Common myeloid progenitor, CD34-positive (primary cell): ENCODE data around the gene TSTD2.
A peak's percentile ranks its signal among the peaks of the same experiment; 100 is the strongest.
"Not testable (repeated sequence)": the region's sequence is repeated elsewhere in the genome, so short reads cannot be mapped to it uniquely, and the experiment has no call there.

Source experiments
- CTCF ChIA-PET: fragments of 350-600 bp; sonication (Branson Sonifier 250); formaldehyde crosslinking; loops from one replicate; lab custom pipeline; 2021; ENCODE audit warnings: antibody characterized with exemption; lab: Charles Lee
- POLR2A ChIA-PET: fragments of 350-600 bp; sonication (Branson Sonifier 250); formaldehyde crosslinking; loops from one replicate; lab custom pipeline; 2021; ENCODE audit warnings: antibody characterized with exemption; lab: Charles Lee
- DNase-seq, 3 donors: peaks; one replicate each; pipeline versions ENCODE4 v3.0.0 to v3.0.0-alpha.2; 2013
- H3K27ac ChIP-seq, 2 experiments: 1 replicate in 1 of 2; 2 replicates in 1 of 2; pipeline ENCODE4 v1.7.0; 2013; ENCODE audit warnings: inconsistent platforms in 2 of 2, low read length in 2 of 2, mild to moderate bottlenecking in 2 of 2, low read depth in 1 of 2, moderate library complexity in 1 of 2; ENCODE audit not compliant: severe bottlenecking in 2 of 2, insufficient read depth in 1 of 2, poor library complexity in 1 of 2
- H3K27me3 ChIP-seq, 5 experiments: replicated peaks in 2 of 5; 1 replicate in 3 of 5; 2 replicates in 2 of 5; pipeline versions ENCODE4 v1.6.1 to v1.7.0; 2013; ENCODE audit warnings: low read length in 4 of 5, mild to moderate bottlenecking in 2 of 5, moderate library complexity in 2 of 5, inconsistent platforms in 1 of 5; ENCODE audit not compliant: insufficient read depth in 5 of 5, control insufficient read depth in 4 of 5
- H3K36me3 ChIP-seq, 4 experiments: 1 replicate in 2 of 4; 2 replicates in 2 of 4; pipeline versions ENCODE4 v1.6.1 to v1.7.0; 2013; ENCODE audit warnings: low read length in 3 of 4, control low read depth in 1 of 4, mild to moderate bottlenecking in 1 of 4; ENCODE audit not compliant: control insufficient read depth in 4 of 4, insufficient read depth in 4 of 4
- H3K4me1 ChIP-seq, 4 experiments: 1 replicate in 3 of 4; 2 replicates in 1 of 4; pipeline versions ENCODE4 v1.6.1 to v1.7.1; 2013; ENCODE audit warnings: low read length in 3 of 4, mild to moderate bottlenecking in 3 of 4, control low read depth in 1 of 4, inconsistent platforms in 1 of 4, moderate library complexity in 1 of 4; ENCODE audit not compliant: control insufficient read depth in 4 of 4, insufficient read depth in 4 of 4; ENCODE audit errors: control extremely low read depth in 1 of 4
- H3K4me3 ChIP-seq, 7 experiments: 1 replicate in 4 of 7; 2 replicates in 3 of 7; pipeline versions ENCODE4 v1.5.1 to v1.7.0; 2013; ENCODE audit warnings: mild to moderate bottlenecking in 7 of 7, low read length in 6 of 7, moderate library complexity in 6 of 7, inconsistent platforms in 2 of 7, low read depth in 2 of 7, control low read depth in 1 of 7; ENCODE audit not compliant: insufficient read depth in 4 of 7, control insufficient read depth in 1 of 7; ENCODE audit errors: extremely low read depth in 1 of 7
- H3K9me3 ChIP-seq, 5 experiments: 1 replicate in 4 of 5; 2 replicates in 1 of 5; pipeline versions ENCODE4 v1.6.1 to v1.7.1; 2013; ENCODE audit warnings: low read length in 4 of 5, mild to moderate bottlenecking in 2 of 5, inconsistent platforms in 1 of 5, low read depth in 1 of 5, moderate library complexity in 1 of 5; ENCODE audit not compliant: control insufficient read depth in 4 of 5, insufficient read depth in 2 of 5; ENCODE audit errors: control extremely low read depth in 1 of 5
- WGBS: methylation state at CpG from one replicate; pipeline ENCODE4 v1.1.5; 2013; ENCODE audit not compliant: insufficient coverage; 5-methylcytosine and 5-hydroxymethylcytosine counted together

The TSTD2 gene

GRCh38 chr9:97596906-97597305, 36.3 kb downstream of the TSTD2 start:
- Histone ChIP-seq H3K9me3 (no peaks in the 10 kb centered on the region), H3K27me3 (no peaks in the 10 kb centered on the region), H3K4me1 (peaks cover 0 to 10% (median 5%) of the 10 kb centered on the region in 4 experiments), H3K27ac (no peak overlapping the region), H3K36me3 (peaks cover 3 to 22% (median 20%) of the 10 kb centered on the region in 4 experiments), H3K4me3 (no peak overlapping the region)
- CTCF ChIA-PET, result interaction anchor here (1.8 to 29.1 kb wide), 5 partner anchors 13 to 136 kb away, joined by 5 to 637 read pairs (median 31); partner anchors contain the start of gene TMOD1
- POLR2A ChIA-PET, result no interaction called here
- 96% methylated on average over 3 of the region's 4 CpGs for WGBS
- DNase-seq, result no peak

GRCh38 chr9:97594381-97594921, 38.7 kb downstream of the TSTD2 start:
- H3K27me3 ChIP-seq, result no peaks in the 10 kb centered on the region
- H3K4me3 ChIP-seq, result no peak overlapping the region
- H3K9me3 ChIP-seq, result no peaks in the 10 kb centered on the region
- POLR2A ChIA-PET, result no interaction called here
- H3K36me3 ChIP-seq, result peaks cover 0 to 5% (median 2%) of the 10 kb centered on the region in 4 experiments
- DNase-seq, result no peak
- H3K27ac ChIP-seq, result no peak overlapping the region
- peaks cover 0 to 11% (median 5%) of the 10 kb centered on the region in 4 experiments for H3K4me1 ChIP-seq
- CTCF ChIA-PET, result interaction anchor here (0.6 to 29.1 kb wide), 3 partner anchors 61 to 133 kb away, joined by 3 to 637 read pairs (median 3); no protein-coding TSS in a partner anchor
- WGBS, result 90% methylated on average over 10 of the region's 11 CpGs

GRCh38 chr9:97593960-97594359, 39.2 kb downstream of the TSTD2 start:
- WGBS, result 85% methylated on average over 3 of the region's 4 CpGs
- ChIA-PET POLR2A (no interaction called here), CTCF (interaction anchor here (0.6 to 29.1 kb wide), 3 partner anchors 61 to 133 kb away, joined by 3 to 637 read pairs (median 3); no protein-coding TSS in a partner anchor)
- DNase-seq, result no peak
- Histone ChIP-seq H3K4me1 (peaks cover 0 to 11% (median 5%) of the 10 kb centered on the region in 4 experiments), H3K9me3 (no peaks in the 10 kb centered on the region), H3K36me3 (no peaks in the 10 kb centered on the region), H3K27me3 (no peaks in the 10 kb centered on the region), H3K4me3 (no peak overlapping the region), H3K27ac (no peak overlapping the region)

GRCh38 chr9:97592126-97592525, 41.0 kb downstream of the TSTD2 start:
- Histone ChIP-seq H3K4me3 (no peak overlapping the region), H3K36me3 (no peaks in the 10 kb centered on the region), H3K27ac (no peak overlapping the region), H3K4me1 (peaks cover 0 to 7% (median 2%) of the 10 kb centered on the region in 4 experiments), H3K9me3 (no peaks in the 10 kb centered on the region), H3K27me3 (no peaks in the 10 kb centered on the region)
- no CpG with 5 or more reads among the region's 1 CpG for WGBS
- DNase-seq, result peak in 1 of 3 donors; percentile 12
- CTCF ChIA-PET, result interaction anchor here (29.1 kb wide), 1 partner anchor 121 kb away, joined by 637 read pairs; no protein-coding TSS in a partner anchor
- POLR2A ChIA-PET, result no interaction called here

GRCh38 chr9:97591535-97591934, 41.6 kb downstream of the TSTD2 start:
- Histone ChIP-seq H3K27ac (no peak overlapping the region), H3K36me3 (no peaks in the 10 kb centered on the region), H3K9me3 (peaks cover 0 to 2% (median 0%) of the 10 kb centered on the region in 5 experiments), H3K27me3 (no peaks in the 10 kb centered on the region), H3K4me1 (peaks cover 0 to 7% (median 2%) of the 10 kb centered on the region in 4 experiments), H3K4me3 (no peak overlapping the region)
- WGBS, result 100% methylated on average over 1 of the region's 6 CpGs
- no peak for DNase-seq
- CTCF ChIA-PET, result no interaction called here
- POLR2A ChIA-PET, result no interaction called here

- H3K27me3 ChIP-seq, H3K4me1 ChIP-seq, H3K4me3 ChIP-seq, DNase-seq, H3K27ac ChIP-seq, H3K36me3 ChIP-seq, H3K9me3 ChIP-seq, CTCF ChIA-PET, POLR2A ChIA-PET: not testable (repeated sequence)
- WGBS, result no CpG with 5 or more reads among the region's 7 CpGs
These were observed 46.3 kb downstream of the TSTD2 start for GRCh38 chr9:97586909-97587308.

GRCh38 chr9:97584778-97585177, 48.4 kb downstream of the TSTD2 start:
- POLR2A ChIA-PET, H3K36me3 ChIP-seq, H3K9me3 ChIP-seq, H3K4me1 ChIP-seq, H3K27ac ChIP-seq, DNase-seq, H3K4me3 ChIP-seq, CTCF ChIA-PET, H3K27me3 ChIP-seq: not testable (repeated sequence)
- WGBS, result no CpG with 5 or more reads among the region's 2 CpGs
